CD4-positive, alpha-beta T cell treated with Interleukin-6 at 100 ng/mL for 8 hours (primary cell): ENCODE measurements around the gene GRPEL1.

ENCODE experiments used
- DNase-seq: peaks from one replicate; pipeline ENCODE4 v3.0.0-alpha.2; 2020; ENCODE audit warnings: mixed read lengths, low spot score

GRPEL1 gene

DNA sequence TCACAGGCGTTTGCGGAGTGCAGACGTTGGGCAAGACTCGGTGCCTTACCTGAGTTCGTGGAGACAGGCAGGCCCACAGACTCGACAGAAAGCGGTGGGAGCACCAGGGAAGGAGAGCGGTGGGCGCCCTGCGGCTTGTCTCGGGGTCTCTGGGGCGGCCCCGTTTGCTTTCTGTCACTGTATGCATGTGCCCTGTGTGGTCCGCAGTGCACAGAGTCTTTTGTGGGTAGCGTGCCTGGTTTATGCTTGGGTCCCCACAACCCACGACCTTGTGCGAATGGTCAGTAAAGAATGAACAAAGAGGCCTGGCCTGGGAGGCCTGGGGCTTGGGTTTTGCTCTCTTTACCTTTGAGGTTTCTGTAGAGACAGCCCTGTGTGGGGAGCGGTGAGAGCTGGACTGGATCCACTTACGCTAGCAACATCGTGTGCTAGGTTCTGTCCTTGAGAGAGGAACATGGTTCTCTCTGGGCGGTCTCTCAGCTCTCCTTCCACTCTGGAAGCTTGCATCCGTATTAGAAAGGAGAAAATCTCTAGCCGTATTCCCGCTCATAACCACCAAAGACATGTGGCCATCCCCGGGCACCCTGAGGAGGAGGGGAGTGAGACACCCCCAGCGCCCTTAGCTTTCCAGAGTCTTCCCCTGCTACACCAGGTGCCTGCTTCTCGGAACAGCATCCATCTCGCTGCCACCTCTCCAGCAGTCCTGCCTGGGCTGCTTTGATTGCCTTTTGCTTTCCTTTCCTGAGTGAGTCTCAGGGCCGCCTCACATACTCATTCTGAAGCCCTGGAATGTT lies 23.5 kb downstream of the GRPEL1 start:
- DNase-seq = no peak

DNA sequence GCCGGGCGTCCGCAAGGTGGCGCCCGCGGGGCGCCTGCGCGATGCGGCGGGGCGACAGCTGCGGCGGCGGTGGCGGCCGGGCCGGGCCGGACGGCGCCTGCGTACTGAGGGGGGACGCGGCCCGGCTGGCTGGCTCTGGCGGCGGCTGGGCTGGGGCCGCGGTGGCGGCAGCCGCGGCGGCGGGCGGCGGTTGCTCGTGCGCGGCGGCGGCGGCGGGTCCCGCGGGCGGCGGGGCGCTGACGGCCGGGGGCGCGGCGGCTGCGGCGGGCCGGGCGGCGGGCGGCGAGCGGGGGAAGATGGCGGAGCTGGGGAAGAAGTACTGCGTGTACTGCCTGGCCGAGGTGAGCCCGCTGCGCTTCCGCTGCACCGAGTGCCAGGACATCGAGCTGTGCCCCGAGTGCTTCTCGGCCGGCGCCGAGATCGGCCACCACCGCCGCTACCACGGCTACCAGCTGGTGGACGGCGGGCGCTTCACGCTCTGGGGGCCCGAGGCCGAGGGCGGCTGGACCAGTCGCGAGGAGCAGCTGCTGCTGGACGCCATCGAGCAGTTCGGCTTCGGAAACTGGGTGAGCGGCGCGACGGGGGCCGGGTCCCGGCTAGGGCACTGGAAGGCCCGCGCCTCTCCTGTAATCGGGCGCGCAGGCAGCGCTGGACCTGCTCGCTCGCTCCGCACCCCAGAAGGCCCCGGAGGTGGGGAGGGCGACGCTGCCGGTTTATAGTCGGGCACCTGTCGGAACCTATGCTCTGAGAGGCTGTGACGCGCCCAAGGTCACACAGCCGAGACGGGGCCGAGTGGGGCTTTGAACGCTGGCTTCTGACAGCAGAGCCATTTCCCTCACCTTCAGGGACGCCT lies 24.4 kb downstream of the GRPEL1 start, which contains the start of gene TADA2B:
Gene TADA2B (plus strand): TSS at position 89 of the 853 bp plus-strand sequence. CDS start 208 bp downstream, at position 297.
- peak; percentile 47 for DNase-seq

DNA sequence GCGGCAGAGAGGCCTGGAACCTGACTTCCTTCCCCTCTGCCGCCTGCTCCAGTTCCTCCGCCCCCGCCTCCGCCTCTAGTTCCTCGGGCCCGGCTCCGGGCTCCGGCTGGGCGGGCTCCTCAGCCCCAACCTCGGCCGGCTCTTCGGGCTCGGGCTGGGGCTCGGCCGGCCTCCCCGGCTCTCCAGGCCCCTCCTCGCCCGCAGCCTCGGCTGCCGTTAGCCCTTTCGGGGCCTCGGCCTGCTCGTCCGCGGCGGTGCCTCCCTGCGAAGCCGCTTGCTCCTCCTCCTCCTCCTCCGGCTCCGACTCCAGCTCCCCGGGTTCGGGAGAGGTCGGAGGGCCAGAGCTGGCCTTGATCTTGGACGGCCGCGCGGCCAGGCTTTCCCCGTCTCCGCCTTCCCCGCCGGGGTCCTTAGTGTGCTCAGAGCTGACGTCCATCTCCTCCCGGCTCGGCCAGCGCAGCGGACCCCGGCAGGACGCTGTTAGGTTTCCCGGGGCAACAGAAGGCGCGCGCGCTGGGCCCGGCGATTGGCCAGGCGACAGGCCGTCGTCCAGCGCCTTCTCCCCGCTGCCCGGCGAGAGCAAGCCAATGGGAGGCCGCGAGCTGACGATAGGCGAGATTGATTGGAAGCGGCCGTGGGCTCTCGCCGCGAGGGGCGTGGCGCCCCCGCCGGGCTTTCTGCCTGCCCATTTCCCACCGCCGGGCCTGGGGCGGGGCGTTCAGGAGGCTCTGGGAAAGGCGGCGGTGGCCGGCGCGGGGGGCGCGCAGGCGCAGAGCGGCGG lies 25.2 kb downstream of the GRPEL1 start:
- DNase-seq = peak; percentile 94

DNA sequence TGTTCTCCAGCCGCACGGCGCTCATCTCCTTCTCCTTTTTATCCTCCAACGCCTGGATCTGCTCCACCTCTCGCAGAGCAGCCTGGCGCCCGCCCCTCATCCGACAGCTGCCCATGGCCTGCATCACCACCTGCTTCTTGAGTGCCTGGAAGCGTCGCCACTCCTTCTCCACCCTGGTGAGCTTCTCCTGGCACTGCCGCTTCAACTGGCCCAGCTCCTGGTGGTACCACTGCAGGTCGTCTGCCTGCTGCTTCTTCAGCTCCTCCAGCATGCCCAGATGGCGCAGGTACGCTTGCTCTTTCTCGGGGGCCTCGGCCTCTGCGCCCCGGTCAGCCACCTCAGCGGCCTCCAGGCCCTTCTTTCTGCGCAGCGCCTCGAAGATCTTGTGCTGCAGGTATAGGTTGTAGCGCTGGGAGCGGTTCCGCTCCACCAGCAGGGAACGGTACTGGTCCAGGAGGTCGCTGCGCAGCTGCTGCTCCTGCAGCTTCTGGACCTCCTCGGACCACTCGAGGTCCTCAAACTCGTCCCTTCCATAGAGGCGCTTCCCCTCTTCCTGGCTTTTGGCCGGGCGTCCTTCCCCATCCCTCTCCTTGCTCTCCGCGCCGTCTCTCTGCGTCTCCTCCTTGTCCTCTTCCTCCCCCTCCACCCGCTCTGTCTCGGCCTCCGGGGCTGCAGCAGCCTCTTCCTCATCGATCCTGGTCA lies 25.9 kb downstream of the GRPEL1 start:
- DNase-seq = no peak

DNA sequence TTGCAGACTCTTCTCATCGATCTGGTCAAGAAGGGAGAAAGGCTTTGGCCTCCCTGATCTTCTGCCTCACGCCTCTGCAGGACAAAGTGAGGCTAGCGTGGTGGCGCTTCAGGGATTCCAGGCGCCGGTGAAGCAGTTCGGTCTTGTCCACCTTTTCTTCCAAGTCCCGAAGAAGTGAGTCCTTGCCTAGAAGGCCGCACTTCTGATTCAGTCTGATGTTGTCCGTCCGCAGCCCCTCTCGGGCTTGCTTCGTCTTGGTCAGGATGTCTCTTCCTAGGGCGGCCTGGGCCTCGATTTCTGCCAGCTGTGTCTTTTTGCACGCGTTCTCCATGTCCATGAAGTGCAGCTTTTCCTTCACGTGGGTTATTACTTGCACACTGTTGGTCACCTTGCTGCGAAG lies 26.6 kb downstream of the GRPEL1 start:
- no peak for DNase-seq

DNA sequence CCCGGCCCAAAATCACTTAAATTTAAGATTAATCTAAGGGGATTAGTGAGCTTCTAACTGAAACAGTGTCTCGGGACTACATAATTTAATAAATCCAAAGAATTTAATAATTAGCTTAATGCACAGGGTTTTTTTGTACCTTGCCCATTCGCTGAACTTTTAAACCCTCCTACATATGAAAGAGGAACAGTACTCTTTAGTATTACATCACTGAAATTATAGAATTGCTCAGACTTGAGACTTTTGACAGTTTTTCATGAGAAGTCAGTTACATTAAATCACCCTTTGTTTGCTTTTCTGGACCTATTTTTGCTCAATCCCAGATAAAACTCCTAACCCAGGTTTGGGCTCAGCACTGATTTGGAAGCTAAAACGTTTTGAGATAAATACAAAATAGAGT lies 27.1 kb downstream of the GRPEL1 start:
- DNase-seq = no peak

DNA sequence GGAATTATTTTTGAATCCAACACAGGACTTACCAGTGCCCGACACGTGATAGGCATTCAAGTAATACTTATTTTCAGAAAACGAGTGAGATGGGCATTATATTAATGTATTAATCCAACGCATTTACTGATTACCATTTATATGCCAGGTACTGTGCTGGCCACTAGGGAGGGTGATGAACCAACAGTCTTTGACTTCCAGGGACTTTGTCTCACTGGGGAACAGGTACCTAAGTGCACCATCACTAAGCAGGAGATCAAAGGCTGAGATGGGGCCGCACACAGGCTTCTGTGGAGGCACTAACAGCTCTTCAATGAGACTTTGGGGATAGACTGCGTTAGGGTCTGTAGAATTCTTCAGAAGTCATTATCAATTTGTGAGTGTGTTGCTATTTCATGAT lies 30.4 kb downstream of the GRPEL1 start:
- DNase-seq = no peak

DNA sequence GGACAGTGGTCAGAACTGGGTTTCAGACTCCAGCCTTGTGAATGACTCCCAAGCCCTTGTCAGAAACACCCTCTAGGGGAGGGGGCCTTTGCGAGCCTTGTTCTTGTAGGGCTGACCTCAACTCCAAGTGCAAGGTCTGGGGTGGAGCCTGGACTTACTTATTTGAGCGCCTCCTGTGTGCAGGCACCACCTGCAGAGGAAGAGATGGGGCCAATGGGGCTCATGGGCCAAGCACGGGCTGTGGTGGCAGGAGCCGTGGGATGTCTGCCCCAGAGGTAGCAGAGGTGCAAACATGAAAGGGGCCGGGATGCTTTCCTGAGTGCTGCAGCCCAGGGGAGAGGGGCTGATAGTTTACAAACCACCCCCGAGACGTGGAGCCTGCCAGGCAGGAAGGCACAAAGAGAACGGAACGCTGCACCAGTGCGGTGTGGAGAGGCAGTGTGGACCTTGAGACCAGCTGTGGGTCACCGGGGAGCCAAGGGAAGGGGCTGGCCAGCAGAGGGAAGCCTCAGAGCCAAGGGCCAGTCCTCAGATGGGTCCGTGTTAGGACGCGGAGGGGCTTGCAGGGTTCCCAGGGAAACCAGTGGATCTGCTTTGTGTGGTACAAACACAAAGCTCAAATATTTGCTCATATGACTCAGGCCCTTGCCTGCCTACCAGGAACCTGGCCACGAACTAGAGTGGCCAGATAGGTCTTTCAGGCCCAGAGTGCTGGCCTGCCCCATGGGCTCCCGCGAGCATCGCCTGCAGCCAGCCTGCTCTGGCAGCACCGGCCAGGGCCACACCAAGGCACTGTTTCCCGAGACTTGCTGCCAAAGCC lies 33.4 kb downstream of the GRPEL1 start:
- no peak for DNase-seq

DNA sequence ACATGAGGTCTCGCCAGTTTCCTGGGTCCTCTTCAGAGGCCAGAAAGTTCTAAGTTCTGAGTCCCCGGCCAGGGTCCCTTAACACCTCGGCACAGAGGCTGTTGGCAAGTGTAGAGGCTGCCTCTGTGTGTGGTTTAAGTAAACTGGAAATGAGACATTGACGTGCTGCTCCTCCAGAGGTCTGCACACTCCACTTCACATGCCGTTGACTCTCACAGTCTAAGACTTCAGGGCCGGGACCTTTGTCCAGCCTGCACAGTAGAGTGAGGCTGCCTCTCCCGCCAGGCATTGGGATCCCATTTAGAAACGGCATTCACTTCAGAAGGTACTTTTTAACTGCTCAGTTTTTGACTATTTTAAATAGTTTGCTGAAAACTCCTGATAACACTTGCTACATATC lies 35.3 kb downstream of the GRPEL1 start:
- DNase-seq = no peak

DNA sequence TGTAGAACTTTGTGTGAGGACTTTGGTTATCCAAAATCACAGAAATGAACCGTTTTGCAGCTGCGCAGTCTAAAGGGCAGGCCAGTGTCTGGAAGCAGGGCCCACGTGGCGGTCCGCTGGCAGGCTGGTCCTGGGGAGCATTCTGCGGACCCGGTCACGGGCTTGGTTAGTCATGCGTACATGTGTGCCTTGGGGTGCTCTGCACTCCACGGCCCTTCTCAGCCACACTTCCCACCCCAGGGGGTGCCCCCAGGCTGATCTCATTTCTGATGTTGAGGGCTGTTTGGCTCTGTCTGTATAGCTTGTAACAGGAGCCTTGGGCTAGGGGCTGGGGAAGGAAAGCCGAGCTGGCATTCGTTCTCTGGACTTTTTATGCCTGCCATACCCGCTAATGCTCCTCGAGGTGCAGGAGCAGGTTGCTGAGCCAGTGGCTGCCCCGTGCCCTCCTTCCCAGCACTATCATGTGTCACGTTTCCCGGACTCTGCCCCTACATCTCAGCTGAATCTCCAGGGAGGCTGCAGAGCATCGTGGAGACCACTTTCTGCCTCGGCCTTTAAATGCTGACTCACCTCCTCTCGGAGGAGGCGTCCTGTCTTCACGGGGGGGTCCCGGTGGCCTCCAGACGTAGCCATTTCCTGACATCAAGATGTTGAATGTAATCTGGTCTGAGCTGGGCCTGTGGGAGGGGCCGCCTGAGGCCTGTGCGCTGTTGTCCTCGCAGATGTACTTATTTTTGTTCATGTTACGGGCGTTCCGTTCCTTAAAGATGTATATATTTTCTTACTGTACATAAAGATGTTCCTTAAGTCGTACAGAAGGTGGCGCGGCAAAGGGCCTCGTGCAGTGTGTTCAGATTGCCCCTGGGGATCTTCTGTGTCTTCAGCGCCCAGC lies 36.1 kb downstream of the GRPEL1 start:
- DNase-seq = no peak

DNA sequence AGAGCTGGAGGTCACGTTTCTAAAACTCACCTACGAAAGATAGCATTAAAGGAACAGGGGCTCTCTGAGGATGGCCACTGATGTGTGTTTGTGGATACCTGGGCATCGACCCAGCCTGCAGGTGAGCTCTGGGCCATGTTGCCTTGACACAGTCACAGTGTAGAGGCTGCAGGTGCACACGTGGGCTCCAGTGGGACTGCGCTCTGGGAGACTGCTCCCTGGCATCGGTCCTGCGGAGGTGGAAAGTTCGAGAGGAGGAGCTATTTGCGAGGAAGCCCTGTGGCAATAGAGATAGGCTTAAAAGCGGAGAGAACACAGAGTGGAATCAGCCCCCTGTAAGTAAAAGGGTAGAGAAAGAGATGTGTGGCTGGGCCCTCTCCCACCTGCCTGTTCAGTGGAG lies 37.0 kb downstream of the GRPEL1 start:
- no peak for DNase-seq

DNA sequence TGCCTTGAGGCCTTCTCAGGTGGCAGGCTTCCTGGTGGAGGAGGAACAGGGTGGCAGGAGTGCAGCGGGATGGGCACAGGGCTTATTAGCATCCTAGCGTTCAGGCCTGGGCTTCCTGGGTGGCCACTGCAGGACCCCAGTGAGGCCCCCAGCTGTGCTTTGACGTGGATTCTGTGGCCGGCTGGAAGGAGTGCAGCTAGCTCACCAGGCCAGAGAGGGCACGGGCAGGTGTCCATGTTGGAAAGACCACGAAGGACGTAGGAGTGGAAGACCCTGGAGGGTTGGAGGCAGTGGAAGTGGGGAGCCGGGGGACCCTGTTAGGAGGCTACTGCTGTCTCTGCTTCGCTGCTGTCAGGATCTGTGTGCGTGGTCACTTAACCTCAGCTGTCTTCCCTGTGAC lies 37.9 kb downstream of the GRPEL1 start:
- DNase-seq = no peak

DNA sequence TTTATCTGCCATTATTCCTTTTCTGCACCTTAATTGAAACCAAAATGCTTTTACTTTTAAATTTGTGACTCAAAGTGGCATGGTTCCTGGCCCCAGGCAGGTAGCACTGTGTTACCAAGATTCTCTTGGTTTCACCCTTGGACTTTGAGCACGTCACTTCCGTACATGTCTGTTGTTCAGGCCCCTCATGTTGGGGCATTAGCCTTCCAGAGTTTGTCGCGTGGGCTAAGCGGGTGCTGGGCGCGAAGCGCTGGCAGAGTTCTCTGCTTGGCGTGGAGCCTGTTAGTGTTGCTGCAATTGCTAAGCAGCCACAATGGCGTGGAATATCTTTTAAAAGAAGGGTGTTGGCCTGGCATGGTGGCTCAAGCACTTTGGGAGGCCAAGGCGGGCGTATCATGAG lies 38.7 kb downstream of the GRPEL1 start:
- DNase-seq = no peak

DNA sequence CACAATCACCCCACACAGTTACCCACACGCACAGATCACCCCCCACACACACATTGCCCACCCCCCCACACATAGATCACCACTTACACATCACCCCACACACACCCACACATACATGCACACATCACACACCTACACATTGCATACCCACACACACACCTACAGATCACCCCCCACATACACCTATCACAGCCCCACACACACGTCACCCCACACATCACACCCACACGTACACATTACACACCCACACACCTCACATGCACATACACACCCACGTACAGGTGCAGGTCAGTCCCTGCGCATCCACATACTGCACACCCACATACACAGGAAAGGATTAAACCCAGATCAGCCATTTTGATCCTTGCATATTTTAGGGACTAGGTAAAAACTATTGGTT lies 40.0 kb downstream of the GRPEL1 start:
- DNase-seq = no peak

DNA sequence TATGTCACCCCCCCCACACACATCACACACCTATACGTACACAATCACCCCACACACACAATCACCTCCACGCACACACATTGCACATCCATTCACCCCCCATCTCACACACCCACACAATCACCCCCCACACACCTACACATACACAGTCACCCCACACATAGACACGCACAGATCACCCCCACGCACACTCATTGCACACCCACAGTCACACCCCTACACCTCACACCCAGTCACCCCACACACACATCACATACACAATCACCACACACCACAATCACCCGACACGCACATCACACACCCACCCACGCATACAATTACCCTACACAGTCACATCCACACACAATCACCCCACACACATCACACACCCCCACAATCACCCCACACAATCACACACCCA lies 40.6 kb downstream of the GRPEL1 start:
- DNase-seq = no peak

DNA sequence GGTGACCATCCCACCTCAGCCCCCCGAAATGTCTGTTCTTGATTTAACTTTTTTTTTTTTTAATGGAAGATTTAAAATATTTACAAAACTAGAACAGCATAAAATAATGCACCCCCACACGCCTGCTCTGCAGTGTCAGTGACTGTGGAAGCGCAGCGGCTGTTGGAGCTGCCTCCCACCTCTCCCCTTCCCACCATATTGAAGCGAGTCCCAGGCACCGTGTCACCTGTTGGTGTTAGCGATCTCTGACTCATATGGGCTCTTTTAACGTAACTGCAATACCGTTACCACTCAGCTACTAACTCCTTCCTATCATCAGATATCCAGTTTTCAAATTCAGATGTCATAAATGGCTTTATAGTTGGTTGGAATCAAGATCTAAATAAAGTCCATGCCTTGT lies 41.8 kb downstream of the GRPEL1 start:
- DNase-seq = no peak

DNA sequence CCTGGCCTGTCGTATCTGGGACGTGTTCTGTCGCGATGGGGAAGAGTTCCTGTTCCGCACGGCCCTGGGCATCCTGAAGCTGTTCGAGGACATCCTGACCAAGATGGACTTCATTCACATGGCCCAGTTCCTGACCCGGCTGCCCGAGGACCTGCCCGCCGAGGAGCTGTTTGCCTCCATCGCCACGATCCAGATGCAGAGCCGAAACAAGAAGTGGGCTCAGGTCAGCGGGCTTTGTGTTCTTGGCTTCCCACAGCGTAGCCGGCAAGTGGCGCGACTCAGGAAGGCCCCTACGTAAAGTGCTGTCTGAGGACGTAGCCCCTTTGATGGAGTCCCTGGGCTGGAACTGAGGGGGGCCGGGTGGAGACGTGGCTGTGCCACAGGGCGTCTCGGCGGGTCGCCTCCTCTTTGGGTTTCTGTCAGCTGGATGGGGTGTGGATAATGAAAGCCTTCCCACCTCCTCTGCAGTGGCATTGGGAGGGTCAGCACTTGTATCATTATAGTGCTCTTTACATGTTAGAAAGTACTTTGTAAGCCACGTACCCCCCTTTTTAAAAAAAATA lies 42.7 kb downstream of the GRPEL1 start:
- no peak for DNase-seq

DNA sequence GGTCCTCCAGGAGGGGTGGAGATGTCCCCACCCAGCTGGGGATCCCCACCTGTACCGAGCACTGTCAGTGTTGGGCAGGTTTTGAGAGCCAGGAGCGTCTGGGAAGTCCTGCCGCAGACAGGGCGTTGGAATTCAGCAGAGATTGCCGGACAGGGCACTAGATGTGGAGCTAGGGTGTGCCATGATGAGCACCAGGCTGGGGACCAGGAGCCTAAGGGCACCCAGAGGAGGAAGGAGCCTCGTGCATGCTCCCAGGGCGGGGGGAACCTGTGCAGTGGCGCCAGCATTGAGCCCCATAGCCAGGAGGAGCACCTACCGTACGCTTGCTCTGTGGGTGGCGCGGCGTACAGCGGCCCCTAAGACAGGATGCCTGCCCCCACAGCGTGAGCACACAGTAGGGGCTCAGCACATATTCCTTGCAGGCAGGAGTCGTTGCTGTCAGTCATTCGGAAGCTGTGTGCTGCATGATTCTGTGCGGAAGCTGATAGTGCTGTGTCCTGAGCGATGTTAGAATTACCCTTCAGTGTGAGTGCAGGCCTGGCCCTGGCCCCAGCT lies 43.5 kb downstream of the GRPEL1 start:
- no peak for DNase-seq

DNA sequence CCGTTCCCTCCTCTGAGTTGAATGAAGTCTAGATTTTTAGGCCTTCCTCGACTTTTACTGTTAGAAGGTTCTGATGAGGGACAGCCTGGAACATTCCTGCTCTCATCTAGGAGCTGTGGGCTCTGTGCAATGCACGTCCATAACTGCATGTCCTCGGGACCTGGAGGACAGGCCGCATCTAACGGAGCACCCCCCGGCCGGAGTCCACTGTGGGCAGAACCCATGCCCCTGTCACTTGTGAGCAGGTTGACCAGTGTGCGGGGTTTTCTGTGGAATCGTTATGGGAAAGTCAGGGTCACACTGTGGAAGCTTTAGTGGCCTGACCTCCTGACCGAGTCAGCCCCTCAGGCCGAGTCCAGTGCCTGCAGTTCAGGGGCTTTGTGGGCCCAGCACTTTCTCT lies 44.0 kb downstream of the GRPEL1 start:
- no peak for DNase-seq
